Measurements from ENCODE around the gene MBD3L4. TPM values are rescaled to one million over a fixed set of nuclear protein-coding genes. Genes with fewer than 3 reads are reported as not detected.

Gene MBD3L4
- total and polyA plus RNA-seq, 2 donors (not counting 3 experiments of a cell fraction or from before 2014, with no cell fraction given): not detected

DNA sequence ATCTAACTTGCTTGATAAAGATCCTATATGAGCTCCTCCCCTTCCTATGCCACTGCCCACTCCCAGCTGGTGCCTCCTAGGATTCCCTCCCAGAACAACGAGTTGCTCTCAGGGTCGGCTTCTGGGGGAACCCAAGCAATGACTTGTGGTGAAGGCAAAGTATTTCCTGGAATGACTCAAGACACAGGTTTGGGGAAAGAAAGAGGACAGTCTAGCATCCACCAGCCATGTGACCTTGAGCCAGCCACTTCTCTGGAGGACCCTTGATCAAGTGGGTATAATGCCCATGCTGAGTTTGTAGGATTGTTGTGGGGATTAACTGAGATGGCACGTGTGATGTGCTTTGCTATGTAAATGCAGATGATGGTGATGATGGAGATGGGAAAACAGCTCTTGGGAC lies 51.7 kb downstream of the MBD3L4 start:
- Histone ChIP-seq H3K27me3 (ENCODE audit: control insufficient read depth in 2 of 2, insufficient read depth in 2 of 2, low read length in 2 of 2) (no peaks in the 10 kb centered on the region), H3K9ac (replicated peaks; ENCODE audit: extremely low read depth, insufficient read depth, low read length) (no peak overlapping the region), H3K4me1 (ENCODE audit: control insufficient read depth, extremely low read depth, insufficient read depth, low read length) (no peaks in the 10 kb centered on the region), H4K20me1 (replicated peaks; ENCODE audit: control insufficient read depth, extremely low read depth, insufficient read depth, low read length) (no peaks in the 10 kb centered on the region), H3K9me3 (replicated peaks; ENCODE audit: control insufficient read depth, insufficient read depth, low read length) (no peaks in the 10 kb centered on the region), H3K36me3 (ENCODE audit: control insufficient read depth in 2 of 2, extremely low read depth in 1 of 2, insufficient read depth in 2 of 2, low read length in 2 of 2) (no peaks in the 10 kb centered on the region), H3K9me1 (replicated peaks; ENCODE audit: control insufficient read depth, extremely low read depth, insufficient read depth, low read length) (no peaks in the 10 kb centered on the region), H2AFZ (ENCODE audit: low read depth, low read length) (no peak overlapping the region), H3K4me3 (replicated peaks in 1 of 3; ENCODE audit: insufficient read depth in 1 of 3, low read depth in 1 of 3, low read length in 3 of 3) (no peak overlapping the region), H3K27ac (ENCODE audit: insufficient read depth, low read depth, low read length) (no peak overlapping the region), H3K4me2 (ENCODE audit: insufficient read depth, low read length) (no peak overlapping the region), H3K79me2 (ENCODE audit: control insufficient read depth, insufficient read depth, low read length) (no peaks in the 10 kb centered on the region)
- intact Hi-C loops (cut with micrococcal nuclease): no loop called here
- DNase-seq (ENCODE audit: low read depth, low spot score) (no peak), FAIRE-seq (no peak)
- no peak for TF ChIP-seq JUN (IDR thresholded peaks at IDR 0.05; ENCODE audit: borderline replicate concordance, insufficient read depth, insufficient read length, low read depth)
- no peak for TF ChIP-seq GATA2 (IDR thresholded peaks at IDR 0.05; ENCODE audit: insufficient read depth, insufficient read length, low read depth, low read length)
- TF ChIP-seq EZH2 (IDR thresholded peaks at IDR 0.05; ENCODE audit: borderline replicate concordance, low read depth, low read length, severe bottlenecking): no peak
- TF ChIP-seq POLR2A (IDR thresholded peaks at IDR 0.05; ENCODE audit: low read depth, low read length): no peak
- TF ChIP-seq FOS (IDR thresholded peaks at IDR 0.05; ENCODE audit: borderline replicate concordance, insufficient read depth, low read length): no peak
- no peak for TF ChIP-seq POLR2AphosphoS5 (IDR thresholded peaks at IDR 0.05; ENCODE audit: insufficient read depth, low read depth, low read length)
- TF ChIP-seq CTCF (IDR thresholded peaks at IDR 0.05; ENCODE audit: extremely low read depth in 1 of 2, insufficient read depth in 1 of 2, low read depth in 1 of 2, low read length in 2 of 2): no peak
- no peak for TF ChIP-seq MYC (IDR thresholded peaks at IDR 0.05; ENCODE audit: low read depth, low read length)
- TF ChIP-seq MAX (IDR thresholded peaks at IDR 0.05; ENCODE audit: insufficient read depth, insufficient read length): no peak
- POLR2A ChIA-PET: no interaction called here
- CTCF ChIA-PET: interaction anchor here (0.6 to 1.3 kb wide), 3 partner anchors 12 to 25 kb away, joined by 3 to 4 read pairs (median 3); no protein-coding TSS in a partner anchor
- BruUV-seq (replicated peaks): no TSS peak
- dilution Hi-C loops (cut with MboI; ENCODE audit: extremely low pct_ligation_motif_present, low sequenced_read_pairs): no loop called here

Data from endothelial cell of umbilical vein (primary cell).